NCI-H128 (cell line): ENCODE results near the gene CELSR3.

ENCODE experiments used
- DNase-seq: peaks from one replicate; lab custom pipeline; 2025; ENCODE audit not compliant: unreplicated experiment; lab: John Stamatoyannopoulos, UW

Gene CELSR3

GRCh38 chr3:48600711-48601621, 61.7 kb downstream of the CELSR3 start:
- DNase-seq = no peak

GRCh38 chr3:48599509-48600285, 63.0 kb downstream of the CELSR3 start:
- DNase-seq = no peak

- no peak for DNase-seq
Observed at GRCh38 chr3:48599077-48599501, 63.6 kb downstream of the CELSR3 start.

GRCh38 chr3:48598323-48599076, 64.2 kb downstream of the CELSR3 start:
- DNase-seq = no peak

- DNase-seq = no peak
Observed at GRCh38 chr3:48597408-48597800, 65.3 kb downstream of the CELSR3 start.

- DNase-seq = no peak
Observed at GRCh38 chr3:48596676-48597407, 65.8 kb downstream of the CELSR3 start.

- no peak for DNase-seq
Observed at GRCh38 chr3:48596157-48596556, 66.5 kb downstream of the CELSR3 start.

- no peak for DNase-seq
Observed at GRCh38 chr3:48595526-48596121, 67.1 kb downstream of the CELSR3 start.

- DNase-seq = no peak
Observed at GRCh38 chr3:48595075-48595525, 67.6 kb downstream of the CELSR3 start, which contains the start of gene COL7A1. Gene COL7A1 (minus strand): TSS chr3:48595329. CDS start chr3:48595159, 170 bp downstream.

- no peak for DNase-seq
Observed at GRCh38 chr3:48594417-48595049, 68.2 kb downstream of the CELSR3 start.

- DNase-seq = no peak
Observed at GRCh38 chr3:48593337-48593736, 69.3 kb downstream of the CELSR3 start.

GRCh38 chr3:48592519-48593087, 70.1 kb downstream of the CELSR3 start:
- DNase-seq = no peak

- DNase-seq = no peak
Observed at GRCh38 chr3:48591886-48592518, 70.7 kb downstream of the CELSR3 start.

GRCh38 chr3:48591436-48591835, 71.2 kb downstream of the CELSR3 start:
- DNase-seq = no peak

GRCh38 chr3:48588230-48588629, 74.5 kb downstream of the CELSR3 start:
- DNase-seq = no peak

- no peak for DNase-seq
Observed at GRCh38 chr3:48587686-48588085, 75.0 kb downstream of the CELSR3 start.
